ENCODE data around the gene HAGH.

The HAGH gene

GRCh38 chr16:1758923-1759322 lies 67.7 kb downstream of the HAGH start:
- DNase-seq: no peak

- no peak for DNase-seq
Measured at GRCh38 chr16:1757714-1758461, 68.7 kb downstream of the HAGH start.
